Central memory CD8-positive, alpha-beta T cell (primary cell): ENCODE measurements around the gene POM121L2.

ENCODE experiments used
- ATAC-seq: fragments of 150-1000 bp; cut with Tn5 transposase; replicated peaks from 2 replicates; pipeline ENCODE4 v1.10.0; 2022; ENCODE audit warnings: mild to moderate bottlenecking, moderate FRiP score, moderate number of reproducible peaks; ENCODE audit not compliant: poor library complexity, severe bottlenecking; ENCODE audit errors: extremely low read depth
- DNase-seq, 2 donors: peaks; one replicate each; pipeline ENCODE4 v3.0.0; 2021; ENCODE audit warnings: low spot score in 2 of 2
- H3K27ac Mint-ChIP-seq: one replicate; pipeline ENCODE4 v1.8.0; 2022; ENCODE audit warnings: low read depth, mild to moderate bottlenecking, moderate library complexity, mixed read lengths
- H3K27me3 Mint-ChIP-seq: one replicate; pipeline ENCODE4 v1.8.0; 2022; ENCODE audit warnings: mixed read lengths
- H3K36me3 Mint-ChIP-seq: one replicate; pipeline ENCODE4 v1.8.0; 2022; ENCODE audit warnings: mild to moderate bottlenecking, moderate library complexity, mixed read lengths; ENCODE audit not compliant: insufficient read depth
- H3K4me1 Mint-ChIP-seq: one replicate; pipeline ENCODE4 v1.8.0; 2022; ENCODE audit warnings: mixed read lengths
- H3K4me3 Mint-ChIP-seq: one replicate; pipeline ENCODE4 v1.8.0; 2022; ENCODE audit warnings: mild to moderate bottlenecking, moderate library complexity, mixed read lengths
- H3K9me3 Mint-ChIP-seq: one replicate; pipeline ENCODE4 v1.8.0; 2022; ENCODE audit warnings: mixed read lengths

POM121L2 gene

DNA sequence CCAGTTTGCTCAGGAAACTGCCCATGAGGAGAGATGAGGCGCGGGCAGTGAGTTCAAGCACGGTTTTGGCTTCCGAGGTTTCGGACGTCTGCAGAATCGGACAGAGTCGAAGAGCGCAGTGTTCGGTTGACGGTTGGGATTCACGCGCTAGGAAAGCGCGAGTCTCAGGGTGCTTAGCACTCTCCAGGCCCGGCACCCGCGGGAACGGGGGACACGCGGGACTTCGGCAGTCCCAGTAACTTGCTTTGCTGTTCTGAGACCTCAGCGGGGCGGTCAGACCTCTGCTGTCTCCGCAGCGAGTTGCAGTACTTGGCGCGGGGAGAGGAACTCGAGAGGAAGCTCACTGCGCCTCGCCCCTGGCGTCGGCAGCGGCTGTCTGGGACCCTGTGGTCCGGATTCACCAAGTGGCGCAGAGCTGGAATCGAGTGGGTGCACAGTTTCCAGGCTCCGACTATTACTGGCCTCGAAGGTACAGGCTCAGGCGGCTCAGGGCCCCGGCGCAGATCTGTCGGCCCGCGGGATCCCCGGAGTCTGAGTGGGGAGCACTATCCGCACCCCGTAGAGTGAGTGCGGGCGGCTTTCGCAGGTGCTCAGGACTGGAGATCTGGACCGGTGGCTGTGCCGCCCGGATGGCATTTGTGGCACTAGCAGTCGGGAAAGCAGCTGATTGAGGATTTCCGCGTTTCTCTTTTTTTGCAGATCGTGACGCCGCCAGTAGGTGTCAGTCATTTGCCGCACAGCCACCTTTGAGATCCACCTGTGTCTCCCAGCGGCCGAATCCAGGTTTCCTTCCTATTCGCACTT lies at the start of gene POM121L2:
Gene POM121L2 (minus strand): TSS at position 128 of the 804 bp plus-strand sequence. CDS start 103 bp downstream, at position 25.
- peak; percentile 37 to 44 for DNase-seq
- peak within 1 kb of the TSS; percentile 68 for H3K4me3 Mint-ChIP-seq
- H3K27me3 Mint-ChIP-seq: peaks cover 84% of the 10 kb centered on the region

GRCh38 chr6:27359231-27359630 lies 47.2 kb upstream of the POM121L2 start:
- H3K4me3 Mint-ChIP-seq: no peak overlapping the region
- ATAC-seq (no peak), DNase-seq (no peak)
- no peaks in the 10 kb centered on the region for H3K36me3 Mint-ChIP-seq
- H3K9me3 Mint-ChIP-seq: peaks cover 29% of the 10 kb centered on the region
- H3K27me3 Mint-ChIP-seq: peaks cover 10% of the 10 kb centered on the region
- H3K4me1 Mint-ChIP-seq: no peaks in the 10 kb centered on the region
- no peak overlapping the region for H3K27ac Mint-ChIP-seq

More for the DNA sequence above, at the start of gene POM121L2:
- no peak for ATAC-seq
- no peak within 1 kb of the TSS for H3K27ac Mint-ChIP-seq
- peaks cover 13% of the 10 kb centered on the region for H3K4me1 Mint-ChIP-seq
- peaks cover 4% of the 10 kb centered on the region for H3K36me3 Mint-ChIP-seq
- no peaks in the 10 kb centered on the region for H3K9me3 Mint-ChIP-seq

- no peak for DNase-seq
- Mint-ChIP-seq H3K4me3 (no peak overlapping the region), H3K27ac (no peak overlapping the region), H3K4me1 (no peaks in the 10 kb centered on the region), H3K36me3 (no peaks in the 10 kb centered on the region), H3K9me3 (peaks cover 29% of the 10 kb centered on the region), H3K27me3 (peaks cover 10% of the 10 kb centered on the region)
- ATAC-seq: no peak
Measured at GRCh38 chr6:27358786-27359185, 46.7 kb upstream of the POM121L2 start.

DNA sequence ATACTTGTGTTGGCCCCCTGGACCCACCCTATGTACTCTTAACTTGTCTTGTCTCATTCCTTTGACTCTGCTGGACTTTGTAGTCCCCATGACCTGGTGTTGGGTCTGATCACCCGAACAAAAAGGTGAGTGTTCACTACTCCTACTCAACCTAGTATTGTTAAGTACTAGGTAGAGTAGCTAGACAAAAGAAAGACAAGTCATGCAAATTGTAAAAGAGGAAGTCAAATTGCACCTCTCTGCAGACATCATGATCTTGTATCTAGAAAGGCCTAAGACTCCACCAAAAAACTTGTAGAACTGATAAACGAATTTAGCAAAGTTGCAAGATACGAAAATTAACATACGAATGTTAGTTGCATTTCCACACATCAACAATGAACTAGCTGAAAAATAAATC lies 40.8 kb upstream of the POM121L2 start:
- Mint-ChIP-seq H3K27ac (no peak overlapping the region), H3K27me3 (peaks cover 30% of the 10 kb centered on the region), H3K4me1 (no peaks in the 10 kb centered on the region), H3K36me3 (no peaks in the 10 kb centered on the region), H3K9me3 (peaks cover 6% of the 10 kb centered on the region), H3K4me3 (no peak overlapping the region)
- no peak for DNase-seq
- ATAC-seq: no peak

- no peaks in the 10 kb centered on the region for H3K9me3 Mint-ChIP-seq
- no peak overlapping the region for H3K27ac Mint-ChIP-seq
- DNase-seq: no peak
- no peak for ATAC-seq
- peaks cover 35% of the 10 kb centered on the region for H3K27me3 Mint-ChIP-seq
- H3K4me1 Mint-ChIP-seq: peaks cover 19% of the 10 kb centered on the region
- peaks cover 19% of the 10 kb centered on the region for H3K36me3 Mint-ChIP-seq
- H3K4me3 Mint-ChIP-seq: no peak overlapping the region
Measured at GRCh38 chr6:27334141-27334540, 22.1 kb upstream of the POM121L2 start.

DNA sequence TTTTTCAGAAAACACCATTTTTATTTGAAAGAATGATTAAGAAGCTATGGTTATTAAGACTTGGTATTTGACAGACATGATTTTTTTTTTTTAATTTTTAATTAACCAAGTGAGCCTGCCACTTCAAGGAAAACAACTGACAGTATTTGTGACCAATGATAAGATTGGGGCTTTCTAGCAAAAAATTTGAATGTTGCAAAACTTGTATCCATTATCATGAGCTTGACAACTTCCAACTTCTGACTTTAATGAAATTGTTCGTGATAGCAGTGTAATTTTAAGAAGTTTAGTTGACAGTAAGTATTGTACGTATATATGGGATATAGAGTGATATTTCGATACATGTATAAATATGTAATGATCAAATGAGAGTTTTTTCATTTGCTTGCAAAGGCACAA lies 21.6 kb upstream of the POM121L2 start:
- DNase-seq (no peak), ATAC-seq (no peak)
- Mint-ChIP-seq H3K4me3 (peak overlapping the region; percentile 90), H3K36me3 (peaks cover 19% of the 10 kb centered on the region), H3K27me3 (peaks cover 35% of the 10 kb centered on the region), H3K4me1 (peaks cover 19% of the 10 kb centered on the region), H3K9me3 (no peaks in the 10 kb centered on the region), H3K27ac (no peak overlapping the region)

DNA sequence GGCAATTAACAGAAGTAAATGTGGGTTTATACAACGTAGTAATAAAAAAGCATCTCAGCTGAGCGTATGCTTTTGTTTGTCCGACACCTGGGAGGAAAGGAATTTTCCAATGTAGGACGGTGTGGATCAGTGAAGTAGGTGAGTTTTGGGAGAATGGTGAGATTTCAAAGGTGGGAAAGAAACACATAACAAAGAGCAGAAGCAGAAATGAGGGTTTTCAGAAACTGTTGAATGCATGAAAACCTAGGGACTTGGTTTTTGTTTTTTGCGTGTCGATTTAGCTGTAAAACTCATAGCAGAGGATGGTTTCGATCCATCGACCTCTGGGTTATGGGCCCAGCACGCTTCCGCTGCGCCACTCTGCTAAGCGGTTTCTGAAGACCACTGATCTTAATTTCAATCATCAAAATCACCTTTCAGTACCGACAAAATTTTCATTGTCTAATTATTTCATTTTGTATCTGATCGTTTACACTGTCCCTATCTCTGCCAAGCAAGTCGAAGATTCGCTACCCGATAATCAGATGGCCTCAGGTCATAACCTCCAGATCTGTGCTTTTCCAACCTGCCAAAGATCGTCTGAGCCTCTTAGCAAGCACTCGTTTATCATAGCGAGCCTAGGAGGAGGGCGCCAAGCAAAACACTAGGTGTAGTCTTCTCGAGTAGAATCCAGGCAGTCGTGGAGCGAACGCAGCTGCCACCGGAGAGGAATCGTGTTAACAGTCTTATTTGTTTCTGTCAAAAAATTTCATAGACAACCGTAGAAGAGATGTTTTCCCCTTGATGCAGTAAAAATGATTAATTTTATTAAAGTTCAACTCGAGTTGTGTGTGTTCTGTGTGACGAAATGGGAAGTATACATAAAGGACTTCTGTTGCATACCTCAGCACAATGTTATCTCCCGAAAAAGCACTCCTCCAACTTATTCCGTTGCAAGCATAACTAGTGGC lies 20.9 kb upstream of the POM121L2 start:
- DNase-seq: peak; percentile 28 to 56
- peaks cover 30% of the 10 kb centered on the region for H3K27me3 Mint-ChIP-seq
- peak; percentile 80 for ATAC-seq
- H3K4me1 Mint-ChIP-seq: peaks cover 19% of the 10 kb centered on the region
- peak overlapping the region; percentile 97 for H3K27ac Mint-ChIP-seq
- H3K9me3 Mint-ChIP-seq: no peaks in the 10 kb centered on the region
- H3K36me3 Mint-ChIP-seq: peaks cover 19% of the 10 kb centered on the region
- H3K4me3 Mint-ChIP-seq: peak overlapping the region; percentile 90

GRCh38 chr6:27327023-27327738 lies 15.1 kb upstream of the POM121L2 start:
- DNase-seq: no peak
- Mint-ChIP-seq H3K27me3 (peaks cover 60% of the 10 kb centered on the region), H3K36me3 (peaks cover 7% of the 10 kb centered on the region), H3K9me3 (no peaks in the 10 kb centered on the region), H3K4me1 (peaks cover 2% of the 10 kb centered on the region), H3K4me3 (no peak overlapping the region), H3K27ac (no peak overlapping the region)
- ATAC-seq: no peak

DNA sequence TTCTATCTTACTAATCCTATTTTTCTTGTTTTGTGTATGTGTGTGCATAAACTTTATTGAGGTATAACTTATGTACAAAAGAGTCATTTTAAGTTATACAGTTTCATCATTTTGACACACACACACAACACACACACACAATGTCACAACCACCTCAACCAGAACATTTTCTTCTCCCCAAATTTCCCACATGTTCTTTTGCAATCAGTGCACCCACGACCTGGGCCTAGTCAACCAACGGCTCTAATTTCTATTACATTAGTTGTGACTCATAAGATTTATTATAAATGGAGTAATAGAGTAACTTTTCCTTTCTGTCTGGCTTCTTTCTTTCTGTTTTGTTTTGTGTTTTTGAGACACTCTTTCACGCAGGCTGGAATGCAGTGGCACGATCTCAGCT lies 9.8 kb upstream of the POM121L2 start:
- DNase-seq: no peak
- Mint-ChIP-seq H3K27me3 (peaks cover 55% of the 10 kb centered on the region), H3K4me3 (no peak overlapping the region), H3K4me1 (no peaks in the 10 kb centered on the region), H3K36me3 (no peaks in the 10 kb centered on the region), H3K9me3 (no peaks in the 10 kb centered on the region), H3K27ac (no peak overlapping the region)
- no peak for ATAC-seq

DNA sequence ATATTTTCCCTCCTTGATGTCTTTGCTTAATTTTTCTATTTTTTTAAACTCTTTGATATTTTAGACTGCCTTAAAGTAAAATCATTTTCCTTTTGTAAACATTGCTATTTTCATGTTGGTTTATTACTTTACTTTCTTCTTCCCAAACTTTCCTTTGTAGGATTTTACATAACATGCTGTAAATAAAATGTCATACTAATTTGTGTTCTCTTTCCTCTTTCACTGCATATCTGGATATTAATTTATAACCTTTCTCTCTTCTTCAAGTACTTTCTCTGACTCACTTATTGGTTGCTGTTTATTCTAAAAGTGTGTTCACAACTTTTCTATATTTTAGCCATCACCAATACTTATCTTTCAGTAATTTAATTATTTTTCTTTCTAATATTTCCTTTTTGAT lies 9.3 kb upstream of the POM121L2 start:
- H3K9me3 Mint-ChIP-seq: no peaks in the 10 kb centered on the region
- no peaks in the 10 kb centered on the region for H3K36me3 Mint-ChIP-seq
- H3K27ac Mint-ChIP-seq: no peak overlapping the region
- DNase-seq (no peak), ATAC-seq (no peak)
- H3K4me3 Mint-ChIP-seq: no peak overlapping the region
- no peaks in the 10 kb centered on the region for H3K4me1 Mint-ChIP-seq
- H3K27me3 Mint-ChIP-seq: peaks cover 54% of the 10 kb centered on the region

GRCh38 chr6:27318973-27319372 lies 6.9 kb upstream of the POM121L2 start:
- H3K9me3 Mint-ChIP-seq: no peaks in the 10 kb centered on the region
- ATAC-seq (no peak), DNase-seq (no peak)
- H3K36me3 Mint-ChIP-seq: no peaks in the 10 kb centered on the region
- H3K27ac Mint-ChIP-seq: no peak overlapping the region
- H3K4me3 Mint-ChIP-seq: no peak overlapping the region
- peaks cover 54% of the 10 kb centered on the region for H3K27me3 Mint-ChIP-seq
- no peaks in the 10 kb centered on the region for H3K4me1 Mint-ChIP-seq

DNA sequence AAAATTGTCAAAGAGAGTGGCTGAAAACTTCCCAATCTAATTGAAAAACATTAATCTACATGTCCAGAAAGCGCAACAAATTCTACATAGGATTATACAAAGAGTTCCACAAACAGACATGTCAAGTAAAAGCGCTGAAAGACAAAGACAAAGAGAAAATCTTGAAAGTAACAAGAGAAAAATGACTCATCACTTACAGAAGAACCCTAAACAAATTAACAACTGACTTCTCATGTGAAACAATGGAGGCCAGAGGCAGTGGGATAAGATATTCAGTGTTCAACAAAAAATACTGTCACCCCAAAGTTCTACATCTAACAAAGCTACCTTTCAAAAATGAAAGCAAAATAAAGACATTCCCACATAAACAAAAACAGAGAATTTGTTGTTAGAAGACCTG lies 2.0 kb upstream of the POM121L2 start:
- H3K27ac Mint-ChIP-seq: no peak overlapping the region
- peaks cover 4% of the 10 kb centered on the region for H3K36me3 Mint-ChIP-seq
- H3K27me3 Mint-ChIP-seq: peaks cover 75% of the 10 kb centered on the region
- DNase-seq (no peak), ATAC-seq (no peak)
- H3K9me3 Mint-ChIP-seq: no peaks in the 10 kb centered on the region
- no peak overlapping the region for H3K4me3 Mint-ChIP-seq
- peaks cover 13% of the 10 kb centered on the region for H3K4me1 Mint-ChIP-seq
